Right lobe of liver (tissue), 4 donors: Measurements from ENCODE around the gene PRKCA.

Experiments
- POLR2A ChIP-seq: fragments of 450-650 bp; IDR thresholded peaks from one replicate; pipeline ENCODE4 v1.6.1; 2017; ENCODE audit warnings: antibody characterized with exemption, mild to moderate bottlenecking
- TF ChIP-seq, protein P1 (sequence below), 4 donors: fragments of 200-600 bp in 3 of 4; fragments of 450-650 bp in 1 of 4; IDR thresholded peaks; one replicate each; pipeline versions ENCODE4 v1.5.1 to v1.8.0; 2016 to 2022; ENCODE audit warnings: antibody characterized with exemption in 4 of 4, mild to moderate bottlenecking in 2 of 4
- donor health status: DM: no; HTN: no; CAD: no.
- donor health status: DM: no; HTN: no; CAD: no.
- donor health status: DM: no; HTN: yes; CAD: no.

DNA sequence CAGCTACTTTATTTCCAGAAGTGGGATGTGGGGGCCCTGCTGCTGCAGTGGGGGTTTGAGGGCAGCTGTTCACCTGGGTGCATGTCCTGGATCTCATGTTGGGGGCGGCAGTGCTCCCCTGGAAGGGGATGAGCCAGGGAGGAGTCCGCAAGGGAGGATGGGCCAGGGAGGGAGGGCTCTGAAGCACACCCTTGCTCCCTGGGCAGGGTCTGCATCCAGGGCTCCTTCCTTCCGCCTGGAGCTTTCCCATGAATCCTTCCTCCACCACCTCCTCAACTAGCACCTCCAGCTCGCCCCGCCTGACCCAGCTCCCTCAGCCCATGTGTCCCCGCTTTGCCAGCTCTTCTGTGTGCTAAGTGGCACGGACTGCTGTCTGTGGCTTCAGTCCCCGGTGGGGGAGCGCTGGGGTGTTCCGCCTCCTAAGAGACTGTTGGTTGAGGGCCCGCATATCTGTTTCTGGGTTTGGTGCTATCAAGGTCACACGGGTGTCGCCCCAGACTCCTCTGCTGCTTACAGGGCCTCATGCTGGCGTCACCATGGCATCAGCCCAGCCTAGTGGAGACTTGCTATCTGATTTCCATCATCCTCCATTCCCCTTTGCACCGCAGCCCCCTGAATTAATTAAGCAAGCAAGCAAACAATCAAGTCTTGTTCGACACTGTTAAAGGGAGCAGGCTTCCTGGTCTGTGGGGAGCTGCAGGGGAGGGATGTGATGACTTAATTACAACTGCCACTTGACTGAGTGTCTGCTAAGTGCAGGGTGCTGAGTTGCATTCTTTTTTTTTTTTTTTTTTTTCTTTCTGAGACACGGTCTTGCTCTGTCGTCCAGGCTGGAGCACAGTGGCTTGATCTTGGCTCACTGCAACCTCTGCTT, 71.8 kb downstream of the PRKCA start:
- TF ChIP-seq, protein P1, sequence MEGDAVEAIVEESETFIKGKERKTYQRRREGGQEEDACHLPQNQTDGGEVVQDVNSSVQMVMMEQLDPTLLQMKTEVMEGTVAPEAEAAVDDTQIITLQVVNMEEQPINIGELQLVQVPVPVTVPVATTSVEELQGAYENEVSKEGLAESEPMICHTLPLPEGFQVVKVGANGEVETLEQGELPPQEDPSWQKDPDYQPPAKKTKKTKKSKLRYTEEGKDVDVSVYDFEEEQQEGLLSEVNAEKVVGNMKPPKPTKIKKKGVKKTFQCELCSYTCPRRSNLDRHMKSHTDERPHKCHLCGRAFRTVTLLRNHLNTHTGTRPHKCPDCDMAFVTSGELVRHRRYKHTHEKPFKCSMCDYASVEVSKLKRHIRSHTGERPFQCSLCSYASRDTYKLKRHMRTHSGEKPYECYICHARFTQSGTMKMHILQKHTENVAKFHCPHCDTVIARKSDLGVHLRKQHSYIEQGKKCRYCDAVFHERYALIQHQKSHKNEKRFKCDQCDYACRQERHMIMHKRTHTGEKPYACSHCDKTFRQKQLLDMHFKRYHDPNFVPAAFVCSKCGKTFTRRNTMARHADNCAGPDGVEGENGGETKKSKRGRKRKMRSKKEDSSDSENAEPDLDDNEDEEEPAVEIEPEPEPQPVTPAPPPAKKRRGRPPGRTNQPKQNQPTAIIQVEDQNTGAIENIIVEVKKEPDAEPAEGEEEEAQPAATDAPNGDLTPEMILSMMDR (IDR thresholded peaks at IDR 0.05), result no peak
- no peak for TF ChIP-seq POLR2A
